ENCODE measurements around the gene STH.

STH gene

GRCh38 chr17:45999900-46000290 lies 845 bp downstream of the STH start:
- TF ChIP-seq ISL1 (CRISPR knock-in tag; IDR thresholded peaks at IDR 0.05): no peak
- TF ChIP-seq CREB5 (CRISPR knock-in tag; IDR thresholded peaks at IDR 0.05; ENCODE audit: low read depth): no peak
- no peak for TF ChIP-seq POU6F1 (CRISPR knock-in tag; IDR thresholded peaks at IDR 0.05; ENCODE audit: borderline replicate concordance, low read depth)
- TF ChIP-seq PPARA (CRISPR knock-in tag; IDR thresholded peaks at IDR 0.05; ENCODE audit: borderline replicate concordance): no peak
- no peak for TF ChIP-seq PATZ1 (CRISPR knock-in tag; IDR thresholded peaks at IDR 0.05; ENCODE audit: borderline replicate concordance)
- TF ChIP-seq TOX (CRISPR knock-in tag; IDR thresholded peaks at IDR 0.05; ENCODE audit: borderline replicate concordance): no peak
- ATAC-seq: no peak

- TF ChIP-seq PPARA (CRISPR knock-in tag; IDR thresholded peaks at IDR 0.05; ENCODE audit: borderline replicate concordance) (no peak), CSRNP3 (CRISPR knock-in tag; IDR thresholded peaks at IDR 0.05) (no peak), ZFP30 (CRISPR knock-in tag; IDR thresholded peaks at IDR 0.05) (no peak), CSDC2 (CRISPR knock-in tag; IDR thresholded peaks at IDR 0.05) (no peak), ZNF70 (CRISPR knock-in tag; IDR thresholded peaks at IDR 0.05) (no peak), ZFP3 (CRISPR knock-in tag; IDR thresholded peaks at IDR 0.05) (no peak), ZNF565 (CRISPR knock-in tag; conservative IDR thresholded peaks at IDR 0.05; ENCODE audit: low read depth) (no peak), OSR1 (CRISPR knock-in tag; IDR thresholded peaks at IDR 0.05) (no peak), POU6F1 (CRISPR knock-in tag; IDR thresholded peaks at IDR 0.05; ENCODE audit: borderline replicate concordance, low read depth) (no peak), ISL1 (CRISPR knock-in tag; IDR thresholded peaks at IDR 0.05) (no peak), ARNTL (CRISPR knock-in tag; IDR thresholded peaks at IDR 0.05; ENCODE audit: borderline replicate concordance, low read depth) (no peak), GLIS3 (CRISPR knock-in tag; IDR thresholded peaks at IDR 0.05) (no peak), RARB (CRISPR knock-in tag; IDR thresholded peaks at IDR 0.05) (no peak), TOX (CRISPR knock-in tag; IDR thresholded peaks at IDR 0.05; ENCODE audit: borderline replicate concordance) (no peak), ZC3H10 (CRISPR knock-in tag; IDR thresholded peaks at IDR 0.05) (no peak), BACH2 (CRISPR knock-in tag; IDR thresholded peaks at IDR 0.05; ENCODE audit: borderline replicate concordance) (no peak), ZNF8 (CRISPR knock-in tag; IDR thresholded peaks at IDR 0.05) (no peak)
- ATAC-seq: no peak
Measured at GRCh38 chr17:46000292-46000691, 1.2 kb downstream of the STH start.

GRCh38 chr17:46000757-46001156 lies 1.7 kb downstream of the STH start:
- no peak for TF ChIP-seq POU6F1 (CRISPR knock-in tag; IDR thresholded peaks at IDR 0.05; ENCODE audit: borderline replicate concordance, low read depth)
- no peak for TF ChIP-seq ESRRG (CRISPR knock-in tag; IDR thresholded peaks at IDR 0.05)
- no peak for TF ChIP-seq CSDC2 (CRISPR knock-in tag; IDR thresholded peaks at IDR 0.05)
- TF ChIP-seq CREB5 (CRISPR knock-in tag; IDR thresholded peaks at IDR 0.05; ENCODE audit: low read depth): no peak
- no peak for TF ChIP-seq ZFP30 (CRISPR knock-in tag; IDR thresholded peaks at IDR 0.05)
- no peak for TF ChIP-seq ISL1 (CRISPR knock-in tag; IDR thresholded peaks at IDR 0.05)
- no peak for TF ChIP-seq ZNF8 (CRISPR knock-in tag; IDR thresholded peaks at IDR 0.05)
- TF ChIP-seq TSHZ2 (CRISPR knock-in tag; IDR thresholded peaks at IDR 0.05): no peak
- no peak for TF ChIP-seq ZFP3 (CRISPR knock-in tag; IDR thresholded peaks at IDR 0.05)
- no peak for TF ChIP-seq ZNF70 (CRISPR knock-in tag; IDR thresholded peaks at IDR 0.05)
- TF ChIP-seq ZC3H10 (CRISPR knock-in tag; IDR thresholded peaks at IDR 0.05): no peak
- TF ChIP-seq SNAI2 (CRISPR knock-in tag; IDR thresholded peaks at IDR 0.05): no peak
- no peak for TF ChIP-seq OSR1 (CRISPR knock-in tag; IDR thresholded peaks at IDR 0.05)
- no peak for TF ChIP-seq PPARA (CRISPR knock-in tag; IDR thresholded peaks at IDR 0.05; ENCODE audit: borderline replicate concordance)
- TF ChIP-seq RARB (CRISPR knock-in tag; IDR thresholded peaks at IDR 0.05): no peak
- TF ChIP-seq BACH2 (CRISPR knock-in tag; IDR thresholded peaks at IDR 0.05; ENCODE audit: borderline replicate concordance): no peak
- no peak for ATAC-seq
